Measurements from ENCODE around the gene SOAT1.
"Not testable (repeated sequence)": the region's sequence is repeated elsewhere in the genome, so short reads cannot be mapped to it uniquely, and the experiment has no call there.

Gene SOAT1

GRCh38 chr1:179399399-179399798 is 105.8 kb downstream of the SOAT1 start:
- not testable (repeated sequence) for H3K27me3 ChIP-seq (ENCODE audit: low read depth, low read length); H3K9me3 ChIP-seq (ENCODE audit: control insufficient read depth in 1 of 2, low read length in 2 of 2); H3K27ac ChIP-seq (ENCODE audit: low read length); H3K36me3 ChIP-seq (ENCODE audit: control insufficient read depth in 1 of 2, insufficient read depth in 2 of 2, low read length in 2 of 2); H3K4me3 ChIP-seq (ENCODE audit: low read depth in 1 of 2, low read length in 2 of 2); H3K4me1 ChIP-seq (ENCODE audit: control insufficient read depth in 1 of 2, insufficient read depth in 2 of 2, low read length in 2 of 2)

All from muscle layer of duodenum (tissue), 2 donors.